Activated T-helper 17 cell treated with anti-CD3 and anti-CD28 coated beads, Interleukin-2, amount 50 U/mL, for 72 hours (primary cell): ENCODE results near the gene CCL1. TPM values are rescaled to one million over a fixed set of nuclear protein-coding genes. Genes with fewer than 3 reads are reported as not detected.
"Not testable (repeated sequence)": the region's sequence is repeated elsewhere in the genome, so short reads cannot be mapped to it uniquely, and the experiment has no call there.

Source experiments
- ATAC-seq: fragments of 150-1000 bp; cut with Tn5 transposase; replicated peaks from 2 replicates; pipeline ENCODE4 v1.10.0; 2021; ENCODE audit warnings: mild to moderate bottlenecking, moderate library complexity
- H3K27ac Mint-ChIP-seq: one replicate; pipeline ENCODE4 v1.8.0; 2022; ENCODE audit warnings: mixed read lengths
- H3K27me3 Mint-ChIP-seq: one replicate; pipeline ENCODE4 v1.8.0; 2022; ENCODE audit warnings: mixed read lengths
- H3K36me3 Mint-ChIP-seq: one replicate; pipeline ENCODE4 v1.8.0; 2022; ENCODE audit warnings: low read depth, mild to moderate bottlenecking, mixed read lengths
- H3K4me1 Mint-ChIP-seq: one replicate; pipeline ENCODE4 v1.8.0; 2022; ENCODE audit warnings: mixed read lengths
- H3K4me3 Mint-ChIP-seq: one replicate; pipeline ENCODE4 v1.8.0; 2022; ENCODE audit warnings: mild to moderate bottlenecking, mixed read lengths
- H3K9me3 Mint-ChIP-seq: one replicate; pipeline ENCODE4 v1.8.0; 2022; ENCODE audit warnings: mixed read lengths
- total RNA-seq, 2 donors: library from RNA; stranded (reverse); gene quantifications; one replicate each; pipeline ENCODE4 v1.2.3, GENCODE V29; 2022

The CCL1 gene
- total RNA-seq, 2 donors from 2014 or later, result 0.45 TPM; not detected in 1

DNA sequence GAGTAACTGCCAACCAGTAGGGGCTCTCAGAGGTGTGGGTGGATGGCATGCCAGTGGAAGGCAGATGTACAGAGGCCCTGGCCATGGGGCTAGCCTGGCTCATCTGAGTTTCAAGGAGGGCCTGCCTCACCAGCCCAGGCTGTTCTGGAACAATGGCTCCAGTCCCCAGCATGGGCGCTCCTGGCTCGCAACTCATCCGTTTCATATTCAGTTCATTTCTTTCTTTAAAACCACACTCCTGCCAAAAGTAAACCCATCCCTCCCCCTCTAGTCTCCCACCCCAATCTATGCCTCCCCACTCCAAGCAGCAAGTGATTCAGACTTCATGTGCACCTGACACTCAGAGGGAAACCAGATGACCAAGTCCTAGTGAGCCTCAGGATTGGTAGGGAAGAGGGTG is 4.4 kb downstream of the CCL1 start:
- Mint-ChIP-seq H3K4me1 (no peaks in the 10 kb centered on the region), H3K4me3 (no peak overlapping the region), H3K27ac (no peak overlapping the region), H3K36me3 (no peaks in the 10 kb centered on the region), H3K9me3 (no peaks in the 10 kb centered on the region), H3K27me3 (peaks cover 20% of the 10 kb centered on the region)
- ATAC-seq, result no peak

DNA sequence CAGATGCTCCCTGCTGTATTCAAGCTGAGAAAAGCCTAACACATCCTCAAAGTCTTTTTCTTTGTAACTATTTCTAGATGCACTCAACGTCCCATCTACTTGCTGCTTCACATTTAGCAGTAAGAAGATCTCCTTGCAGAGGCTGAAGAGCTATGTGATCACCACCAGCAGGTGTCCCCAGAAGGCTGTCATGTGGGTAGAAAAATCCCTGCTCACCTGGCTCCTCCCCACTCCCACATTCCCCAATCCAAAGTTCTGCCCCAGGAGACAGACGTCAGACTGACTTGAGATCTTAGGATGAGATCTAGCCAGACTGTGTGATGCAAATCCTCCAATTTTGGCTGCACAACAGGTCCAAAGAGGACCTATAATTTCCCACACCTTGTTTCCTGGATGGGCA is 5.6 kb downstream of the CCL1 start:
- Mint-ChIP-seq H3K27me3 (peaks cover 18% of the 10 kb centered on the region), H3K4me3 (no peak overlapping the region), H3K27ac (no peak overlapping the region), H3K36me3 (no peaks in the 10 kb centered on the region), H3K9me3 (no peaks in the 10 kb centered on the region), H3K4me1 (no peaks in the 10 kb centered on the region)
- no peak for ATAC-seq

DNA sequence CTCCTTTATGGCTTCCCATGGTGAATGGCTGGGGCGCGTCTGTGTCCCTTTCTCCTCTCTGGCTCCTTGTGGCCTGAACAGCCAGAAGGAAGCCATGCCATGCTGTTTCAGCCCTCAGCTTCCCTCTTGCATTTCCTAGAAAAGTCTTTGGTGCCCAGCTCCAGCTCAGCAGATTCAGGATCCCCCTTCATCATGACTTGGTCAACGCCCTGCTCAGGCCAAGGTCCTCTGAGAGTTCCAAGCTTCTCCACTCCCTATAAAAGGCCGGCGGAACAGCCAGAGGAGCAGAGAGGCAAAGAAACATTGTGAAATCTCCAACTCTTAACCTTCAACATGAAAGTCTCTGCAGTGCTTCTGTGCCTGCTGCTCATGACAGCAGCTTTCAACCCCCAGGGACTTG is 6.8 kb downstream of the CCL1 start, which contains the start of gene CCL13:
Gene CCL13 (plus strand): TSS at position 287 of the 400 bp plus-strand sequence. CDS start 47 bp downstream, at position 334.
- Mint-ChIP-seq H3K27me3 (peaks cover 27% of the 10 kb centered on the region), H3K27ac (no peak within 1 kb of the TSS), H3K9me3 (no peaks in the 10 kb centered on the region), H3K36me3 (no peaks in the 10 kb centered on the region), H3K4me3 (no peak within 1 kb of the TSS), H3K4me1 (no peaks in the 10 kb centered on the region)
- ATAC-seq, result no peak

DNA sequence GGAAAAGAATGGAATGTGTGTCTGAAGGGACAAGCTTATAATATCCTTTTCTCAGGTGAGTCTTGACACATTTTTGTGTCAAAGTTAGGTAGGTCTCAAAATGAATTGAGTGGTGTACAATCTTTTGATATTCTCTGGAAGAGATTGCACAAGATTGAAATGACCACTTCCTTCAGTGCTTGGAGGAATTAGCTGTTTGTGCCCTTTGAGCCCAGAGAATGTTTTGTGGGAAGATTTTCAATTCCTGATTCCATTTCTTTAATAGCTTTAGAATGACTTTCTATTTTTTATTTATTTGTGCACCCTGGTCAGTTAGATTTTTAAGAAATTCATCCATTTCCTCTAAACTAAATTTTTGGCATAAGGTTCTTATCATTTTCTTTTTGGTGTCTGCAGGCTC is 8.4 kb downstream of the CCL1 start:
- ATAC-seq, result no peak
- no peak overlapping the region for H3K4me3 Mint-ChIP-seq
- H3K4me1 Mint-ChIP-seq, result no peaks in the 10 kb centered on the region
- H3K9me3 Mint-ChIP-seq, result no peaks in the 10 kb centered on the region
- H3K27me3 Mint-ChIP-seq, result peaks cover 25% of the 10 kb centered on the region
- no peaks in the 10 kb centered on the region for H3K36me3 Mint-ChIP-seq
- H3K27ac Mint-ChIP-seq, result no peak overlapping the region

DNA sequence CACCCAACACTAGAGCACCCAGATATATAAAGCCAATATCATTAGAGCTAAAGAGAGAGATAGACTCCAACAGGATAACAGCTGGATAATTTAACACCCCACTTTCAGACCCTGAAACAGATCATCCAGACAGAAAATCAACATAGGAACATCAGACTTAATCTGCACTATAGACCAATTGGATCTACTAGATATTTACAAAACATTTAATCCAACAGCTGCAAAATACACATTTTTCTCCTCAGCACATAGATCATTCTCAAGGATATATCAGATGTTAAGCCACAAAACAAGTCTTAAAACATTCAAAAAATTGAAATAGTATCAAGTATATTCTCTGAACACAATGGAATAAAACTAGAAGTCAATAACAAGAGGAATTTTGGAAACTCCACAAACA is 10.8 kb downstream of the CCL1 start:
- Mint-ChIP-seq H3K4me1 (no peaks in the 10 kb centered on the region), H3K27ac (no peak overlapping the region), H3K27me3 (peaks cover 37% of the 10 kb centered on the region), H3K4me3 (no peak overlapping the region), H3K36me3 (no peaks in the 10 kb centered on the region), H3K9me3 (no peaks in the 10 kb centered on the region)
- no peak for ATAC-seq

DNA sequence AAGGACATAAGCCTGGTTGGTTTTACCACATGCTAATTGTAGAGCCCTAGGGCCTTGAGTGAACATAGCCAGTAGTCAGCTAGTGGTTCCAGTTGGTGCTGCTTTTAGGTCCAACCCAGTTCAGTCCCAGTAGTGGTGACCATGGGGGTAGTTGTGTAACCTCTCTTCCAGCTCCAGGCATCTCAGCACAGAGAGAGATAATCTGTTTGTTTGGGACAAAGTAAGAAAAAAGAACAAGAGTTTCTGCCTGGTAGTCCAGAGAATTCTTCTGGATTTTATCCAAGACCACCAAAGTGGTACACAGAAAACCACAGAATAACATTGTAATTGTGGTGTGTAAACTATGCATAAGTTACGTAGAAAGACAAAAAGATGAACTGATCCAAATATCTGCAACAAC is 11.9 kb downstream of the CCL1 start:
- Mint-ChIP-seq H3K9me3 (no peaks in the 10 kb centered on the region), H3K27ac (no peak overlapping the region), H3K36me3 (no peaks in the 10 kb centered on the region), H3K4me1 (no peaks in the 10 kb centered on the region), H3K27me3 (peaks cover 40% of the 10 kb centered on the region), H3K4me3 (no peak overlapping the region)
- no peak for ATAC-seq

DNA sequence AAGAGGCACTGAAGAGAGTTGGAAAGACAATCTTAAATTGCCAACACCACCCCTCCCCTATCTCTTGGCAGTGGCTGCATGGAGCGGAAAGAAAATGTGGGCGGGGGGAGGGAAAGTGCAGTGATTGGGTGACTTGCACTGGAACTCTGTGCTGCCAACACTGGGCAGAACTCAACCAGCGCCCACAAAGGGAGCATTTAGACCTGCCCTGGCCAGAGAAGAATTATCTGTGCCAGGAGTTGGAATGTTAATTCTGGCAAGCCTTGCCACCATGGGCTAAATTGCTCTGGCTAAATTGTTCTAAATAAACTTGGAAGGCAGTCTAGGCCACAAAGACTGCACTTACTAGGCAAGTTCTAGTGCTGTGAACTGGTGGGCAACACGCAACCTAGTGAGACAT is 13.3 kb downstream of the CCL1 start:
- Mint-ChIP-seq H3K27ac (no peak overlapping the region), H3K27me3 (peaks cover 43% of the 10 kb centered on the region), H3K36me3 (no peaks in the 10 kb centered on the region), H3K4me3 (no peak overlapping the region), H3K9me3 (no peaks in the 10 kb centered on the region), H3K4me1 (no peaks in the 10 kb centered on the region)
- ATAC-seq, result no peak

DNA sequence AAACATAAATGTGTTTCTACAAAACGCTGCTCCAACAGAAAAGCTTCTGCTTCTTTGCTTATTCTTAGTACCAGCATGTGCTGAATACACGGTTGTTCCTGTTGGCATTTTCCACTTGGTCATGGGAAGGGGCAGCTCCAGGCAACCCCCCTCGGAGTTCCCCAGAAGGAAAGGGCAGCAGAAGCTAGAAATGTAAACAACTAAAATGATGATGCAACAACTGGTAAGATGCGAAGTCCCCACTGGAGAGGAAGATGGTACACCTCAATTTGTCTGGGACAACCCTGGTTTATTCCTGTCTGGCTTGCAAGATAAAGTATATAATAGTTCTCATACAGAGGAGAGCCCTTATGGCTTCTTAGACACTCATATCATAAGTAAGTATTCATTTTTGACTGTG is 16.0 kb downstream of the CCL1 start:
- no peaks in the 10 kb centered on the region for H3K9me3 Mint-ChIP-seq
- no peak overlapping the region for H3K27ac Mint-ChIP-seq
- no peak for ATAC-seq
- peaks cover 48% of the 10 kb centered on the region for H3K27me3 Mint-ChIP-seq
- no peaks in the 10 kb centered on the region for H3K4me1 Mint-ChIP-seq
- no peak overlapping the region for H3K4me3 Mint-ChIP-seq
- no peaks in the 10 kb centered on the region for H3K36me3 Mint-ChIP-seq

DNA sequence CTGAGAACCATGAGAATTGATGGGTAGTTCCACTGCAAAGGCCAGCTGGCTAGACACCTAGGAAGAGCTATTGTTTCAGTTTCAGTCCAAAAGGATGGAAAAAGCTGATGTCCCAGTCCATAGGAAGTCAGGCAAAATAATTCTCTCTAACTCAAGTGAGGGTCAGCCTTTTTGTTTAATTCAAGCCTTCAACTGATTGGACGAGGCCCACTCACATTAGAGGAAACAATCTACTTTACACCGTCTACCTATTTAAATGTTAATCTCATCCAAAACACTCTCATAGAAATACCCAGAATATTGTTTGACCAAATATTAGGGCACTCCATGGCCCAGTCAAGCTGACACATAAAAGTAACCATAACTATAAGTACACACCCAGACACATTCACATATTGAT is 21.1 kb downstream of the CCL1 start:
- Mint-ChIP-seq H3K4me3 (no peak overlapping the region), H3K36me3 (no peaks in the 10 kb centered on the region), H3K27ac (no peak overlapping the region), H3K4me1 (no peaks in the 10 kb centered on the region), H3K27me3 (peaks cover 44% of the 10 kb centered on the region), H3K9me3 (peaks cover 4% of the 10 kb centered on the region)
- no peak for ATAC-seq

DNA sequence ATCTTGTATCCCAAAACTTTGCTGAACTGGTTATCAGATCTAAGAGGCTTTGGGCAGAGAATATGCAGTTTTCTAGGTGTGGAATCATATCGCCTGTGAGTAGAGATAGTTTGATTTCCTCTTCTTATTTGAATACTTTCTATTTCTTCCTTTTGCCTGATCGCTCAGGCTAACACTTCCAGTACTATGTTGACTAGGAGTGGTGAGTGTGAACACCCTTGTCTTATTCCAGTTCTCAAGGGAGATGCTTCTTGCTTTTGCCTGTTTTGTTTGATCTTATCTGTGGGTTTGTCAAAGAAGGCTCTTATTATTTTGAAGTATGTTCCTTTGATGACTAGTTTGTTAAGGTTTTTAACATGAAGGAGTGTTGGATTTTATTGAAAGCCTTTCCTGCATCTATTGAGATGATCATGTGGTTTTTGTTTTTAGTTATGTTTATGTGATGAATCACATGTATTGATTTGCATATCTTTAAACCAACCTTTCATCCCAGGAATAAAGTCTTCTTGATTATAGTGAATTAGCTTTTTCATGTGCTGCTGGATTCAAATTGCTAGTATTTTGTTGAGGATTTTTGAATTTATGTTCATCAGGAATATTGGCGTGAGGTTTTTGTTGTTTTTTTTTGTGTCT is 23.8 kb downstream of the CCL1 start:
- no peaks in the 10 kb centered on the region for H3K36me3 Mint-ChIP-seq
- H3K9me3 Mint-ChIP-seq, result peaks cover 8% of the 10 kb centered on the region
- peaks cover 44% of the 10 kb centered on the region for H3K27me3 Mint-ChIP-seq
- no peak for ATAC-seq
- H3K4me3 Mint-ChIP-seq, result no peak overlapping the region
- H3K4me1 Mint-ChIP-seq, result no peaks in the 10 kb centered on the region
- no peak overlapping the region for H3K27ac Mint-ChIP-seq

DNA sequence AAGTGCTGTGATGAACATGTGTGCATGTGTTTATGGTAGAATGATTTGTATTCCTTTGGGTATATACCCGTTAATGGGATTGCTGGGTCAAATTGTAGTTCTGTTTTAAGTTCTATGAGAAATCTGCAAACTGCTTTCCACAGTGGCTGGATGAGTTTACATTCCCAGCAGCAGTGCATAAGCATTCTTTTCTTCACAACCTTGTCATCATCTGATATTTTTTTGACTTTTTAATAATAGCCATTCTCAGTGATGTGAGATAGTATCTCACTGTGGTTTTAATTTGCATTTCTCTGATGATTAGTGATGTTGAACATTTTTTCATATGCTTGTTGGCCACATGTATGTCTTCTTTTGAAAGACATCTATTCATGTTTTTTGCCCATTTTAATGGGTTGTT is 25.3 kb downstream of the CCL1 start:
- Mint-ChIP-seq H3K9me3 (peaks cover 8% of the 10 kb centered on the region), H3K27me3 (peaks cover 42% of the 10 kb centered on the region), H3K4me3 (no peak overlapping the region), H3K27ac (no peak overlapping the region), H3K4me1 (no peaks in the 10 kb centered on the region), H3K36me3 (no peaks in the 10 kb centered on the region)
- ATAC-seq, result no peak

DNA sequence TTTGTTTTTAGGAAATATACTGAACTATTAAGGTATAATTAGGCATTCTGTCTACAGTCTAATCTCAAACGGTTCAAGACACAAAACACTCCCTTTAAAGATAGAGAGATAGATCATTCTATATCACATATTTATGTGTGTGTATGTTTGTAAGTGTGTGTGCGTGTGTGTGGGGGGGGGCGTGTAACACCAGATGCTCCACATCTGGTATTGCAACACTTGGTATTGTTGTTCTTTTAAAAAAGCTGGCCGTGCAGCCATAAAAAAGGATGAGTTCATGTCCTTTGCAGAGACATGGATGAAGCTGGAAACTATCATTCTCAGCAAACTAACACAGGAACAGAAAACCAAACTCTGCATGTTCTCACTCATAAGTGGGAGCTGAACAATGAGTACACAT is 35.5 kb downstream of the CCL1 start:
- not testable (repeated sequence) for H3K4me3 Mint-ChIP-seq, H3K36me3 Mint-ChIP-seq, H3K9me3 Mint-ChIP-seq, H3K27ac Mint-ChIP-seq, H3K4me1 Mint-ChIP-seq, ATAC-seq
- H3K27me3 Mint-ChIP-seq, result peaks cover 32% of the 10 kb centered on the region

DNA sequence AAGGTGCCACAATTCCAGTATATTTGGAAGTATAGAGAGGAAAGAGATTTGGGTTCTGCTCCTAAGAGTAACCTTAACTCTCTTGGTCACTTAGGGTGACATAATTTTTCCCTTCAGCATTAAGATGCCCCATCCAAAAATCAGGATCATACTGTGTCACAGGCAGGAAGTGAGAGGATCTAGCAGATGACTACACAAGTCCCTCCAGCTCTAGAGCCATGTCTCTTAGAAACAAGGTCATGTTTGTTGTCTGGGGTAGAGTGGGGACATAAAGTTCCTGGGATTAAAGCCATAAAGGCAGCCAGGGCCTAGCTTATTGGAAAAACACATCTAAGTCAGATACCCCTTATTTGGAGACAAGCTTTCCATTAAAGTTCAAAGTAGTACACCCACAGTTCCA is 41.1 kb downstream of the CCL1 start:
- H3K4me3 Mint-ChIP-seq, result no peak overlapping the region
- no peaks in the 10 kb centered on the region for H3K36me3 Mint-ChIP-seq
- no peak for ATAC-seq
- no peaks in the 10 kb centered on the region for H3K4me1 Mint-ChIP-seq
- H3K27me3 Mint-ChIP-seq, result peaks cover 29% of the 10 kb centered on the region
- peaks cover 6% of the 10 kb centered on the region for H3K9me3 Mint-ChIP-seq
- H3K27ac Mint-ChIP-seq, result no peak overlapping the region

DNA sequence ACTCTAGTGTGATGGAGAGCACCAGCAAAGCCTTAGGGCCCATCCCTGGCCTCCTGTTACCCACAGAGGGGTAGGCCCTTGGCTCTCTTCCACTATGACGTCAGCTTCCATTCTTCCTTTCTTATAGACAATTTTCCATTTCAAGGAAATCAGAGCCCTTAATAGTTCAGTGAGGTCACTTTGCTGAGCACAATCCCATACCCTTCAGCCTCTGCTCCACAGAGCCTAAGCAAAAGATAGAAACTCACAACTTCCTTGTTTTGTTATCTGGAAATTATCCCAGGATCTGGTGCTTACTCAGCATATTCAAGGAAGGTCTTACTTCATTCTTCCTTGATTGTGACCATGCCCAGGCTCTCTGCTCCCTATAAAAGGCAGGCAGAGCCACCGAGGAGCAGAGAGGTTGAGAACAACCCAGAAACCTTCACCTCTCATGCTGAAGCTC is 44.0 kb downstream of the CCL1 start, which contains the start of gene CCL8:
Gene CCL8 (plus strand): TSS at position 397 of the 445 bp plus-strand sequence. CDS start 67 bp downstream, outside the sequence.
- Mint-ChIP-seq H3K36me3 (no peaks in the 10 kb centered on the region), H3K4me1 (no peaks in the 10 kb centered on the region), H3K27ac (no peak within 1 kb of the TSS), H3K4me3 (no peak within 1 kb of the TSS), H3K9me3 (no peaks in the 10 kb centered on the region), H3K27me3 (peaks cover 26% of the 10 kb centered on the region)
- no peak for ATAC-seq

DNA sequence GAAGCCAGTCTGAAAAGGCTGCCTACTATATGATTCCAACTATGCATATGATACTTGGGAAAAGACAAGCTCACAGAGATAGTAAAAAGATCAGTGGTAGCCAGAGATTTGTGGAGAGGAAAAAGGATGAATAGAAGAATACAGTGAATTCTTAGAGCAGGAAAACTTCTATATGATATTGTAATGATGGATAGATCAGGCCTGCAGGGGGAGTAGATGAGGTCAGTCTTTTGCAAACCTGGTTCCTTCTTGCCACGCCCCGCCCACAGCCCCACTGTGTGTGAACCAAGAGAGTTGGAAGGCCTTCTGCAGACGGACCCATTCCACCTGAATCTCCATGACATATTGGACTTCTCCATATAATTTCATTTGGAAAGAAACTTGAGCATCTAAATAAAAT is 44.6 kb downstream of the CCL1 start:
- Mint-ChIP-seq H3K4me1 (no peaks in the 10 kb centered on the region), H3K27ac (no peak overlapping the region), H3K27me3 (peaks cover 30% of the 10 kb centered on the region), H3K9me3 (no peaks in the 10 kb centered on the region), H3K36me3 (no peaks in the 10 kb centered on the region), H3K4me3 (no peak overlapping the region)
- ATAC-seq, result no peak

DNA sequence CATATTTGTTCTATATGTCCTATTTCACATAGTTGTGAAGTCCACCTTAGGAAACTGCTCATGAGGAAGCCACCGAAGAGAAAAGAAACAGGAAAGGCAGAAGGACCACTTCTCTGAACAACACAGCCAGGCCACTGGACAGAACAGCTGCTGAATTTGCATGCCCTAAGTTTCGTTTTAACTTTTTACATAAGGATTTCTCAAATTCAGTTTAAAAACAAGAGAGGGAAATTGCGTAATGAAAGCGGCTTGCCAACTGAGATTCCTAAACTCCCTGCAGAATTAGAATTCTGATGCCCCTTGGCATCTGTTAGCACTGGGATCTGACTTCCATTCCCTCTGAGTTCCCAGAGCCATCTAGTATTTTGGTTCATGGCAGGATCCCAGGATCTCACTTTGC is 48.8 kb downstream of the CCL1 start:
- Mint-ChIP-seq H3K36me3 (no peaks in the 10 kb centered on the region), H3K27ac (no peak overlapping the region), H3K4me3 (no peak overlapping the region), H3K4me1 (no peaks in the 10 kb centered on the region), H3K9me3 (no peaks in the 10 kb centered on the region), H3K27me3 (peaks cover 32% of the 10 kb centered on the region)
- ATAC-seq, result no peak
